Measurements from ENCODE around the gene GSTM1.

GSTM1 gene

GRCh38 chr1:109654519-109654918, 33.1 kb upstream of the GSTM1 start:
- TF ChIP-seq GATA2 (IDR thresholded peaks at IDR 0.05; ENCODE audit: low read depth, low read length) (no peak), GATA3 (IDR thresholded peaks at IDR 0.05; ENCODE audit: low read depth, low read length) (no peak)

- TF ChIP-seq GATA2 (IDR thresholded peaks at IDR 0.05; ENCODE audit: low read depth, low read length) (no peak), GATA3 (IDR thresholded peaks at IDR 0.05; ENCODE audit: low read depth, low read length) (no peak)
These were observed 31.8 kb upstream of the GSTM1 start, which contains the start of gene GSTM4 for GRCh38 chr1:109655615-109656519. GSTM4 (plus strand) TSS chr1:109656099; CDS start chr1:109656390, 291 bp downstream.

GRCh38 chr1:109657395-109657794, 30.2 kb upstream of the GSTM1 start:
- TF ChIP-seq GATA3 (IDR thresholded peaks at IDR 0.05; ENCODE audit: low read depth, low read length) (no peak), GATA2 (IDR thresholded peaks at IDR 0.05; ENCODE audit: low read depth, low read length) (no peak)

- no peak for TF ChIP-seq GATA2 (IDR thresholded peaks at IDR 0.05; ENCODE audit: low read depth, low read length)
- TF ChIP-seq GATA3 (IDR thresholded peaks at IDR 0.05; ENCODE audit: low read depth, low read length) = no peak
These were observed 29.6 kb upstream of the GSTM1 start for GRCh38 chr1:109657970-109658369.

GRCh38 chr1:109658533-109659042, 29.0 kb upstream of the GSTM1 start:
- TF ChIP-seq GATA3 (IDR thresholded peaks at IDR 0.05; ENCODE audit: low read depth, low read length) (no peak), GATA2 (IDR thresholded peaks at IDR 0.05; ENCODE audit: low read depth, low read length) (no peak)

GRCh38 chr1:109659145-109659544, 28.5 kb upstream of the GSTM1 start:
- TF ChIP-seq GATA2 (IDR thresholded peaks at IDR 0.05; ENCODE audit: low read depth, low read length) (no peak), GATA3 (IDR thresholded peaks at IDR 0.05; ENCODE audit: low read depth, low read length) (no peak)

GRCh38 chr1:109659997-109660690, 27.5 kb upstream of the GSTM1 start:
- TF ChIP-seq GATA2 (IDR thresholded peaks at IDR 0.05; ENCODE audit: low read depth, low read length) (no peak), GATA3 (IDR thresholded peaks at IDR 0.05; ENCODE audit: low read depth, low read length) (no peak)

- no peak for TF ChIP-seq GATA2 (IDR thresholded peaks at IDR 0.05; ENCODE audit: low read depth, low read length)
- TF ChIP-seq GATA3 (IDR thresholded peaks at IDR 0.05; ENCODE audit: low read depth, low read length) = no peak
These were observed 26.2 kb upstream of the GSTM1 start for GRCh38 chr1:109661391-109661790.

GRCh38 chr1:109664671-109665070, 22.9 kb upstream of the GSTM1 start:
- TF ChIP-seq GATA2 (IDR thresholded peaks at IDR 0.05; ENCODE audit: low read depth, low read length) (no peak), GATA3 (IDR thresholded peaks at IDR 0.05; ENCODE audit: low read depth, low read length) (no peak)

GRCh38 chr1:109667452-109668122, 20.0 kb upstream of the GSTM1 start, which contains the start of gene GSTM2:
GSTM2 (plus strand) TSS chr1:109668057; CDS start chr1:109668116, 59 bp downstream.
- TF ChIP-seq GATA2 (IDR thresholded peaks at IDR 0.05; ENCODE audit: low read depth, low read length) = no peak
- TF ChIP-seq GATA3 (IDR thresholded peaks at IDR 0.05; ENCODE audit: low read depth, low read length) = no peak

GRCh38 chr1:109668123-109668775, 19.4 kb upstream of the GSTM1 start:
- TF ChIP-seq GATA2 (IDR thresholded peaks at IDR 0.05; ENCODE audit: low read depth, low read length) (no peak), GATA3 (IDR thresholded peaks at IDR 0.05; ENCODE audit: low read depth, low read length) (no peak)

- TF ChIP-seq GATA2 (IDR thresholded peaks at IDR 0.05; ENCODE audit: low read depth, low read length) (no peak), GATA3 (IDR thresholded peaks at IDR 0.05; ENCODE audit: low read depth, low read length) (no peak)
These were observed 18.2 kb upstream of the GSTM1 start for GRCh38 chr1:109669246-109669948.

GRCh38 chr1:109671067-109671466, 16.6 kb upstream of the GSTM1 start:
- no peak for TF ChIP-seq GATA2 (IDR thresholded peaks at IDR 0.05; ENCODE audit: low read depth, low read length)
- no peak for TF ChIP-seq GATA3 (IDR thresholded peaks at IDR 0.05; ENCODE audit: low read depth, low read length)

All from SH-SY5Y (cell line).